Lower leg skin (tissue), 4 donors: ENCODE data around the gene HPS6. TPM values are rescaled to one million over a fixed set of nuclear protein-coding genes. Genes with fewer than 3 reads are reported as not detected.

Experiments
- DNase-seq, 2 donors: peaks; one replicate each; pipeline ENCODE4 v3.0.0-alpha.2; 2019; ENCODE audit warnings: low spot score in 2 of 2
- H3K4me3 ChIP-seq: fragments of 200-600 bp; sonication (generic); 2 replicates; pipeline ENCODE4 v1.5.1; 2017; ENCODE audit warnings: mild to moderate bottlenecking, low read depth; ENCODE audit not compliant: poor library complexity, severe bottlenecking
- CTCF ChIP-seq, 3 donors: fragments of 450-650 bp; IDR thresholded peaks; one replicate each; pipeline ENCODE4 v1.5.1; 2016; ENCODE audit warnings: antibody characterized with exemption in 3 of 3, mild to moderate bottlenecking in 3 of 3, moderate library complexity in 2 of 3
- POLR2A ChIP-seq, 2 donors: fragments of 450-650 bp; IDR thresholded peaks; one replicate each; pipeline ENCODE4 v1.6.1; 2016 to 2017; ENCODE audit warnings: antibody characterized with exemption in 2 of 2, mild to moderate bottlenecking in 1 of 2, moderate library complexity in 1 of 2
- WGBS, 2 donors: methylation state at CpG; one replicate each; pipeline ENCODE4 v1.1.5; 2018; 5-methylcytosine and 5-hydroxymethylcytosine counted together
- intact Hi-C: fragments of 100-400 bp; cut with DNase I; formaldehyde crosslinking; loops from one replicate; pipeline ENCODE4 v1.15.0; 2023; ENCODE audit warnings: low total_unique reads
- total RNA-seq, 4 donors: library from RNA; depleted of rRNA; stranded (reverse); fragments of >200 nt; gene quantifications; one replicate each; pipeline ENCODE4 v1.1.0, GENCODE V29; 2016

HPS6 gene
- total RNA-seq, 4 donors from 2014 or later: 31.2 to 39.2 (median 35.4) TPM

DNA sequence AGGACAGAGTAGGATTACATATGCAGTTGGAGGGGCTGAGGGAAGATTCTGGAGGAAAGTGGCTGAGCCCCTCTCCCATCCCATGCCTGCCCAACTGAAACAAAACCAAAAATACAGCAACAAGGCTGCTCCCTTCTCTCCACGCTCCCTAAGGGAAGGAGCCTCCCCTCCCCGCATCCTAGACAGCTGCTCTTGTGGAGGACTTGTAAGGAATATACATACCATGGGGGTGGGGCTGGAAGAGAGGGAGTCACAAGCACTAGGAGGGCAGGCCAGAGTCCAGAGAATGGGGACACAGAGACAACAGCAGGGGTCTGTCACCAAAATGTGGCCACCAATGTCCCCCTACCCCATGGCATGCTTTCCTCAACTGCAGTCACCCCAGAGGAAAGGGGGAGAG, 41.8 kb downstream of the HPS6 start:
- intact Hi-C loops: no loop called here
- no peak for DNase-seq
- H3K4me3 ChIP-seq: no peak overlapping the region
- WGBS, 2 donors: 76 to 77% methylated on average over 2 of the region's 2 CpGs
- no peak for TF ChIP-seq POLR2A (IDR thresholded peaks at IDR 0.05)
- no peak for TF ChIP-seq CTCF (IDR thresholded peaks at IDR 0.05)

DNA sequence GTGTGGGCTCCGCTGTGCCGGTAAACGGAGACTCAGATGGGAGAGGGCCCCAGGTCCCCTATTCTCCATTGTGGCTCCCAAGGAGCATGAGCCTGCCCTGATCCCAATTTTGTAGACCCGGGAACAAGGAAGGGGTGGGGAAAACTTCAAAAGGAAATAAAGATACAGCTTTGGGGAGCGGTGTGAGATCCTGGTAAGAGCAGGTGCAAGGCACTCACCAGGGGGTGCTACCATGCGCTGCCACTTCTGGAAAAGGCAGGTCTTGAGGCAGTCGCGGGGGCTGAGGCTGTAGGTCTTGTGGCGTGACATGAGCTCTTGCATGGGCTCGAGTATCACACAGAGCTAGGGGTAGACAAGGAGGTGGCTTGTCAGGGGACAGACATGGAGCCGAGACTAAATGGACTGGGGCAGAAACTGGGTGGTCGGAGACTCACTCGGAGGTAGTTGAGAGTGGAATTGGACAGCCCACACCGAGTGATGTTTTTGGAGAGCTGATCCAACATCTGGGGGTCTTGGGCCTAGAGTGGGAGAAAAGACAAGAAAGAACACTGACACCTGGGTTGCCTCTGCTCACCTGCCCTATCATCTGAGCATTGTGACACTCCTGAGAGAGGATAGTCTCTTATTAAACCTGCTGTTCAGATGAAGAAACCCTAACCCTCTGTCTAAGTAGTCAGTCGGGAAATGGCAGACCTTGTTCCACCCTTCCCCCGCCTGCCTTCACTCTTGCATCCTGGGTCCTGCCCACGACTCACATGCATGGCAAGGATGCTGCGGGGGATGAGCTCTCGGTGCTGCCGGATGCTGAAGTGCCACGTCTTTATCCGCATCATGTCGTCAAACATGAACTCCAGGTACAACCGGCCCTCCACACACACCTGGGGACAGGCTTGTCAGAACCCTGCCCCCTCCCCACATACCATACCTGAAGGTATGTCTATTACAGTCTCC, 44.3 kb downstream of the HPS6 start:
- DNase-seq: no peak
- 87 to 91% methylated on average over 24 of the region's 24 CpGs for WGBS, 2 donors
- H3K4me3 ChIP-seq: no peak overlapping the region
- intact Hi-C loops: no loop called here
- TF ChIP-seq CTCF (IDR thresholded peaks at IDR 0.05): no peak
- TF ChIP-seq POLR2A (IDR thresholded peaks at IDR 0.05): no peak

GRCh38 chr10:102111276-102111675, 46.1 kb downstream of the HPS6 start:
- TF ChIP-seq CTCF (IDR thresholded peaks at IDR 0.05) (no peak), POLR2A (IDR thresholded peaks at IDR 0.05) (no peak)

DNA sequence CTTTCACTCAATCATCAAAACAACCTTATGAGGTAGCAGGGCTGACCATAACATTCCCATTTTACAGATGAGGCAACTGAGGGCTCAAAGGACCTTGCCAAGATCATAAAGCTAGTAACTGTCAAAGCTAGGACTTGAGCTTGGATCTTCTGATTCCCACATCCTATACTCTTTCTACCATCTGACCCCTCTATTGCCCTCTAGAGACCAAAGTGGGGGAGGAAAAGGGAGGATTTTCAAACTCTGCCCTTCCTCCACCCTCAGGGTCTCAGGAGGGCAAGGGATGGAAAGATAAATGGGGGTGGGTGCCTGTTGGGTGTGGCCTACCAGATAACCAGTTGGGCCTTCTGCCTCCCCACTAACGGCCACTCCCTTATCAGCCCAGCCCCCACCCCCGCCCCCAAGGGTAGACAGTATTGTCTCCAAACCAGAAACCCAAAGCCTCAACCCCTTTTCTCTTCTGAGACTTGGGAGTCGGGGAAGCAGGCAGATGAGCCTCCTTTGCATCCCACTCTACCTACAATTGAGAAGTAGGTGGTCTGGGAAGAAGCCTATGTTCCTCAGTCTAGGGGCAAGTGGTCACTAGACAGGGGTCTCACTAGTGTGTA, 47.2 kb downstream of the HPS6 start:
- 23 to 30% methylated on average over 3 of the region's 3 CpGs for WGBS, 2 donors
- intact Hi-C loops: no loop called here
- DNase-seq: no peak
- H3K4me3 ChIP-seq: no peak overlapping the region
- TF ChIP-seq POLR2A (IDR thresholded peaks at IDR 0.05) (no peak), CTCF (IDR thresholded peaks at IDR 0.05) (no peak)

More at GRCh38 chr10:102111276-102111675, 46.1 kb downstream of the HPS6 start:
- no peak overlapping the region for H3K4me3 ChIP-seq
- no peak for DNase-seq
- intact Hi-C loops: no loop called here
- WGBS, 2 donors: 90 to 92% methylated on average over 12 of the region's 12 CpGs

DNA sequence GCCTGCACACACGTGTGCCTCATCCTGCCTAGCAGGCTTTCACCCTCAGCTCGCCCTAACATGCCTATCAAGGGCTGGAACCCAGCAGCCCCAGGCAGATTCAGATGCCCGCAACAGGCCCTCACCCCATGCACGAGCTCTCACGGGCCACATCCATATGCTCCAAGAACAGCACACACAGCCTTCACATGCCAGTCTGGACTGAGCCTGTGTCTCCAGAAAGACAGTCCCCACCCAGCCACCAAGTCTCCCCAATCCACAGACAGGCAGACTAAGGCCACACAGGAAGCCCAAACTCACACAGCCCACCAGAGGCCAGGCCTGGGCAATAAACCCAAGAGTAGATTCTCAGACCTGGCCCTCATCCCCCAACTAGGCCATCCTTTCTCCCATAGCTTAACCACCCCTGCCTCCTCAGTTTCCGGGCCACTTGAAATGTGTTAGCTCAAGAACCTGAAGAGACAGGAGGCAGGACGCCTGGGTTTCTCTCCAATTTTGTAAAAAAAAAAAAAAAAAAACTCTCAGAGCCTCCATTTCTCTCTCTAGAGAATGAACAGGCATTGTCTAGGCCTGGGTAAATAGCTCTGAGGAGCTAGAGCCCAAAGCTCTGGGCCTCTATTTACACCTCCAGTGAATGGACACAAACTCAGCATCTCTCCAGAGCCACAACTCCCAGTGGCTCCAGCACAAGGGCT, 48.3 kb downstream of the HPS6 start:
- TF ChIP-seq CTCF (IDR thresholded peaks at IDR 0.05): no peak
- TF ChIP-seq POLR2A (IDR thresholded peaks at IDR 0.05): no peak
- 40 to 45% methylated on average over 6 to 7 of the region's 7 CpGs for WGBS, 2 donors
- peak in 1 of 2 donors; percentile 59 for DNase-seq
- H3K4me3 ChIP-seq: peak overlapping the region; percentile 36
- intact Hi-C loops: no loop called here
